ENCODE data around the gene LMAN1. TPM values are rescaled to one million over a fixed set of nuclear protein-coding genes. Genes with fewer than 3 reads are reported as not detected.

LMAN1 gene
- total RNA-seq, 1 experiment from 2014 or later, result 73.7 TPM

- H2AFZ ChIP-seq (ENCODE audit: low read depth, low read length, poor library complexity, severe bottlenecking), result no peak overlapping the region
- no peak overlapping the region for H3K9ac ChIP-seq (ENCODE audit: low read length)
- H3K4me1 ChIP-seq (ENCODE audit: control insufficient read depth in 1 of 2, insufficient read depth in 2 of 2, low read length in 2 of 2), result peaks cover 0 to 22% of the 10 kb centered on the region in 2 experiments; a peak in 3 of 4 replicates
- no peaks in the 10 kb centered on the region for H4K20me1 ChIP-seq (ENCODE audit: insufficient read depth)
- ChIA-PET POLR2A (no interaction called here), RAD21 (ENCODE audit: low non-redundant PET in 1 of 2, low total read pairs in 2 of 2, uncharacterized antibody in 2 of 2, unreplicated experiment in 2 of 2) (no interaction called here), CTCF (interaction anchor here (1.2 to 4.5 kb wide), 2 partner anchors 63 to 91 kb away, joined by 3 to 110 read pairs; no protein-coding TSS in a partner anchor)
- H3K79me2 ChIP-seq (ENCODE audit: insufficient read depth, low read length), result no peaks in the 10 kb centered on the region
- ATAC-seq (peak; percentile 47), DNase-seq (ENCODE audit: low read depth, low spot score) (peak; percentile 36)
- intact Hi-C loops (cut with micrococcal nuclease), result no loop called here
- H3K36me3 ChIP-seq (ENCODE audit: control insufficient read depth in 1 of 2, insufficient read depth in 2 of 2, low read length in 2 of 2), result no peaks in the 10 kb centered on the region
- BruUV-seq (replicated peaks), result no TSS peak
- no peaks in the 10 kb centered on the region for H3K9me2 ChIP-seq (ENCODE audit: insufficient read depth)
- H3K4me3 ChIP-seq (replicated peaks in 1 of 2; ENCODE audit: low read depth in 1 of 2, low read length in 2 of 2), result no peak overlapping the region
- H3K27ac ChIP-seq (ENCODE audit: low read depth, low read length), result no peak overlapping the region
- TF ChIP-seq EZH2phosphoT487 (IDR thresholded peaks at IDR 0.05; ENCODE audit: borderline replicate concordance) (no peak), SIN3A (IDR thresholded peaks at IDR 0.05; ENCODE audit: low read depth) (0 out of 2 replicates have a peak, but pooled peaks have one; percentile 41), SP1 (IDR thresholded peaks at IDR 0.05; ENCODE audit: low read depth) (peak; percentile 54), JUND (IDR thresholded peaks at IDR 0.05) (no peak), FOSL1 (IDR thresholded peaks at IDR 0.05; ENCODE audit: low read depth) (peak; percentile 45; the same call in 1 of the 2 replicates), MAX (IDR thresholded peaks at IDR 0.05) (0 out of 2 replicates have a peak, but pooled peaks have one; percentile 28), ZNF274 (IDR thresholded peaks at IDR 0.05; ENCODE audit: low read depth, low read length) (no peak), EGR1 (IDR thresholded peaks at IDR 0.05; ENCODE audit: low read depth) (no peak), CBX3 (IDR thresholded peaks at IDR 0.05; ENCODE audit: low read depth) (peak; percentile 60; the same call in 1 of the 2 replicates), SRF (IDR thresholded peaks at IDR 0.05; ENCODE audit: low read depth) (0 out of 2 replicates have a peak, but pooled peaks have one; percentile 10)
- H3K27me3 ChIP-seq (ENCODE audit: insufficient read depth, low read length), result peaks cover 1% of the 10 kb centered on the region
- peak overlapping the region; percentile 33 for H3K4me2 ChIP-seq (ENCODE audit: low read length)
- no peaks in the 10 kb centered on the region for H3K9me3 ChIP-seq (ENCODE audit: control insufficient read depth in 1 of 2, insufficient read depth in 1 of 2, low read depth in 1 of 2, low read length in 2 of 2)
These were observed 47.4 kb downstream of the LMAN1 start for GRCh38 chr18:59311631-59312030.

GRCh38 chr18:59308938-59309260 lies 50.2 kb downstream of the LMAN1 start:
- ATAC-seq (no peak), DNase-seq (ENCODE audit: low read depth, low spot score) (no peak)
- no peaks in the 10 kb centered on the region for H3K9me2 ChIP-seq (ENCODE audit: insufficient read depth)
- H3K4me2 ChIP-seq (ENCODE audit: low read length), result peak overlapping the region; percentile 92
- ChIA-PET RAD21 (ENCODE audit: low non-redundant PET in 1 of 2, low total read pairs in 2 of 2, uncharacterized antibody in 2 of 2, unreplicated experiment in 2 of 2) (interaction anchor here (1.8 to 3.1 kb wide), 2 partner anchors 93 kb away, joined by 24 to 27 read pairs; no protein-coding TSS in a partner anchor), CTCF (interaction anchor here (0.6 to 4.5 kb wide), 8 partner anchors 9 to 515 kb away, joined by 3 to 110 read pairs (median 4); partner anchors contain the start of gene CPLX4), POLR2A (no interaction called here)
- H4K20me1 ChIP-seq (ENCODE audit: insufficient read depth), result no peaks in the 10 kb centered on the region
- no TSS peak for BruUV-seq (replicated peaks)
- no peak overlapping the region for H3K27ac ChIP-seq (ENCODE audit: low read depth, low read length)
- no peaks in the 10 kb centered on the region for H3K79me2 ChIP-seq (ENCODE audit: insufficient read depth, low read length)
- no peak for TF ChIP-seq ZFX (IDR thresholded peaks at IDR 0.05)
- TF ChIP-seq SRF (IDR thresholded peaks at IDR 0.05; ENCODE audit: low read depth), result no peak
- no peak; the same call in 1 of the 2 replicates for TF ChIP-seq MAX (IDR thresholded peaks at IDR 0.05)
- TF ChIP-seq EGR1 (IDR thresholded peaks at IDR 0.05; ENCODE audit: low read depth), result no peak
- no peak for TF ChIP-seq YY1 (IDR thresholded peaks at IDR 0.05; ENCODE audit: extremely low read depth, insufficient replicate concordance, low read depth, low read length)
- no peak for TF ChIP-seq ELF1 (IDR thresholded peaks at IDR 0.05; ENCODE audit: borderline replicate concordance, low read depth)
- TF ChIP-seq FOSL1 (IDR thresholded peaks at IDR 0.05; ENCODE audit: low read depth), result no peak
- no peak for TF ChIP-seq EZH2phosphoT487 (IDR thresholded peaks at IDR 0.05; ENCODE audit: borderline replicate concordance)
- TF ChIP-seq CBX3 (IDR thresholded peaks at IDR 0.05; ENCODE audit: low read depth), result no peak
- TF ChIP-seq POLR2A (IDR thresholded peaks at IDR 0.05; ENCODE audit: borderline replicate concordance, extremely low read depth, insufficient read depth, insufficient read length), result no peak
- TF ChIP-seq TCF7L2 (IDR thresholded peaks at IDR 0.05; ENCODE audit: borderline replicate concordance, extremely low read depth, insufficient read depth, insufficient read length), result no peak
- TF ChIP-seq EZH2 (IDR thresholded peaks at IDR 0.05), result no peak
- TF ChIP-seq RAD21 (IDR thresholded peaks at IDR 0.05; ENCODE audit: low read depth), result no peak
- no peak for TF ChIP-seq ATF3 (IDR thresholded peaks at IDR 0.05)
- no peak for TF ChIP-seq JUND (IDR thresholded peaks at IDR 0.05)
- no peak overlapping the region for H3K9ac ChIP-seq (ENCODE audit: low read length)
- H3K9me3 ChIP-seq (ENCODE audit: control insufficient read depth in 1 of 2, insufficient read depth in 1 of 2, low read depth in 1 of 2, low read length in 2 of 2), result no peaks in the 10 kb centered on the region
- H3K4me3 ChIP-seq (replicated peaks in 1 of 2; ENCODE audit: low read depth in 1 of 2, low read length in 2 of 2), result peak overlapping the region; percentile 40 to 54
- no peaks in the 10 kb centered on the region for H3K27me3 ChIP-seq (ENCODE audit: insufficient read depth, low read length)
- intact Hi-C loops (cut with micrococcal nuclease), result loop anchor here (1.0 to 2.0 kb wide), 2 partner anchors 60 to 94 kb away; no protein-coding TSS in a partner anchor
- H2AFZ ChIP-seq (ENCODE audit: low read depth, low read length, poor library complexity, severe bottlenecking), result peak overlapping the region; percentile 93
- H3K4me1 ChIP-seq (ENCODE audit: control insufficient read depth in 1 of 2, insufficient read depth in 2 of 2, low read length in 2 of 2), result peaks cover 0 to 22% of the 10 kb centered on the region in 2 experiments; a peak in 3 of 4 replicates
- no peaks in the 10 kb centered on the region for H3K36me3 ChIP-seq (ENCODE audit: control insufficient read depth in 1 of 2, insufficient read depth in 2 of 2, low read length in 2 of 2)

Measured in HCT116 (cell line).